GM12873 (cell line): ENCODE measurements around the gene KISS1.

Source experiments
- CTCF ChIP-seq: IDR thresholded peaks from 2 replicates; pipeline ENCODE4 v1.5.1; 2012; ENCODE audit warnings: low read depth, mild to moderate bottlenecking, moderate library complexity, low read length, control low read depth; ENCODE audit not compliant: insufficient read depth; ENCODE audit errors: missing control alignments

KISS1 gene

DNA sequence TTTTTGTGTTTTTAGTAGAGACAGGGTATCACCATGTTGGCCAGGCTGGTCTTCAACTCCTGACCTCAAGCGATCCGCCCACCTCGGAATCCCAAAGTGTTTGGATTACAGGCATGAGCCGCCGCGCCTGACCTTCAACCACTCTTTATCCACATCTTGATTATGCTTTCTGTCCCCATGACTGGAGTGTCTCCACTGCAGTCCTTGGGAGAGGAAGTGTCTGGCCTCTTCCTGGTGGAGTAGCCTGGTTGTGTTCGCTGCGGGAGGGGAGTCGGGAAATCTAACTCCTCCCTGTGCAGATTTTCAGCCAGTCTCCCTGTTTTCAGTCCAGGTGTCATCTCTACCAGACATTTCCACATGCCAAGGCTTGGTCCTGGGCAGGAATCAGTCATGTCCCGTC, 9.7 kb downstream of the KISS1 start:
- no peak for TF ChIP-seq CTCF

DNA sequence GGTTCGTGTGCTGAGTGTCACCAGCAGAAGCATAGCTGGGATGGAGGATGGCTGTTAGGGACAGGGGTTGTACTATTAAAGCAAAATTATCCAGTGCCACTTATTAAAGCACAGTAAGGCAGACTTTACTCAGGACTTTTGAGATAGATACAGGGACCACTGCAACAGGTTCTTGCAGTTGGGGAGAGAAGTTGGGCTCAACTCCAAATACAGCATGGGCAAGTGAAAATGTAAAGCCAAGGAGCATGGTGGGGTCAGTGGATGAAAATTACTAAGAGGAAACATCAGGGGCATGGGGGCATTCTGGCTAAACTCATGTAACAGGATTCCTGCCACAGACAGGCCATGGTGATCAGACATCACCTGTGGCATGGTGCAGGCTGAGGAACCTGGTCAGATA, 15.2 kb downstream of the KISS1 start:
- no peak for TF ChIP-seq CTCF

- TF ChIP-seq CTCF = no peak
Measured at GRCh38 chr1:204180133-204180532, 16.2 kb downstream of the KISS1 start.

DNA sequence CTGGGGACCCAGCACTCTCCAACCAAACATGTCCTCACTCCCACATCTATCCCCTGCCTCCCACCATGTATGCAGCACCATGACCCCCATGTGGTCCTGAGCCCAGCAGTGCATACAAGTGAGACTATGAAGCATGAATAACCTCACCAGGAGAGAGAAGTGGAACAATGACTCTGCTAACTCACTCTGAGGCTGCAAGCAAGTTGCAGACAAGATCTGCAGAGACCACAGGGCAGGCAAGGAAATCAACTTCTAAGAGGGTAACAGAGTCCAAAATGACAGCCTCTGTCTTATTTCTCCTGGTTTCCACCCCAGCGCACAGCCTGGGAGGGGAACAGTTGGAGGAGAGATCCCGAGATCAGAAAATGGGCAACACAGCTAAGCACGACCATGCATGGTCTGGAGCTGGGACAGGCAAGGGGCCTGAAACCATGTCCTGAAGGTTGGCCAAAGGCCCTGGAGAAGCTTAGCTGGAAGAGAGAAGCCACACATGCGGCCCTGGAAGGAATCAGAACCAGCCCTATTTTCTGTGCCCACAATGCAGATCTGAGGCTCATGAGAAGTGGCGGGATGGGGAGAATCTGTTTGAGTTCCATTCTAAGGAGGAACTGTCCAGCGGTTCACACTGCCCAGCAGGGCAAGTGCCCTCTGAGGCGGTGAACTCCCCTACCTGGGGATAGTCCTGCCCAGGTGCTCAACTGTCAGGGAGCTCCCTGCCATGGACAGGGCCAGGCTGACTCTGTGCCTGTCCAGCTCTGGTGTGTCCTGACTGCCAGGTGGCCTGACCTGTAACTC, 17.6 kb downstream of the KISS1 start:
- TF ChIP-seq CTCF = no peak

GRCh38 chr1:204177133-204177532, 19.2 kb downstream of the KISS1 start:
- TF ChIP-seq CTCF = no peak

GRCh38 chr1:204176049-204176448, 20.2 kb downstream of the KISS1 start:
- TF ChIP-seq CTCF = no peak

GRCh38 chr1:204174958-204175357, 21.3 kb downstream of the KISS1 start:
- TF ChIP-seq CTCF = no peak
